Body of pancreas (tissue), 4 donors: ENCODE results near the gene FOSB. TPM values are rescaled to one million over a fixed set of nuclear protein-coding genes. Genes with fewer than 3 reads are reported as not detected.

ENCODE experiments used
- ATAC-seq: fragments of 150-250 bp; one replicate; pipeline ENCODE4 v1.9.1; 2016
- DNase-seq, 4 donors: peaks; one replicate each; pipeline ENCODE4 v3.0.0-alpha.2; 2019
- H3K27ac ChIP-seq, 4 donors: fragments of 200-600 bp; sonication (generic); 1 replicate in 3 of 4; 2 replicates in 1 of 4; pipeline versions ENCODE4 v1.5.1 to v1.6.1; 2016 to 2019; ENCODE audit warnings: mild to moderate bottlenecking in 1 of 4, mixed read lengths in 1 of 4, moderate library complexity in 1 of 4
- H3K27me3 ChIP-seq, 2 donors: fragments of 200-600 bp; sonication (generic); one replicate each; pipeline ENCODE4 v1.6.0; 2016; ENCODE audit warnings: mild to moderate bottlenecking in 1 of 2
- H3K36me3 ChIP-seq, 2 donors: fragments of 200-600 bp; sonication (generic); replicated peaks in 1 of 2; 2 replicates each; pipeline ENCODE4 v1.5.1; 2016; ENCODE audit warnings: low read depth in 2 of 2; ENCODE audit not compliant: insufficient read depth in 1 of 2
- H3K4me1 ChIP-seq: fragments of 200-600 bp; sonication (generic); one replicate; pipeline ENCODE4 v1.6.0; 2016
- H3K4me3 ChIP-seq, 2 donors: fragments of 200-600 bp; sonication (generic); 1 replicate in 1 of 2; 2 replicates in 1 of 2; pipeline ENCODE4 v1.5.1; 2016 to 2019
- H3K9me3 ChIP-seq, 3 donors: fragments of 200-600 bp; sonication (generic); 1 replicate in 2 of 3; 2 replicates in 1 of 3; pipeline ENCODE4 v1.5.1; 2016
- POLR2A ChIP-seq, 3 donors: fragments of 450-650 bp; IDR thresholded peaks; one replicate each; pipeline ENCODE4 v1.6.1; 2016; ENCODE audit warnings: antibody characterized with exemption in 3 of 3, mild to moderate bottlenecking in 2 of 3
- WGBS, 2 donors: methylation state at CpG; one replicate each; pipeline ENCODE4 v1.1.5; 2017; 5-methylcytosine and 5-hydroxymethylcytosine counted together
- intact Hi-C: fragments of 100-400 bp; cut with DNase I; formaldehyde crosslinking; loops from one replicate; pipeline ENCODE4 v1.15.1; 2023
- total RNA-seq, 2 donors: library from RNA; depleted of rRNA; stranded (reverse); fragments of >200 nt; gene quantifications; one replicate each; pipeline ENCODE4 v1.1.0, GENCODE V29; 2016
- TF ChIP-seq, protein P1 (sequence below), 7 experiments: fragments of 450-650 bp in 4 of 7; fragments of 200-600 bp in 3 of 7; sonication (generic) in 3 of 7; IDR thresholded peaks; one replicate each; pipeline ENCODE4 v1.5.1; 2016 to 2019; ENCODE audit warnings: antibody characterized with exemption in 7 of 7

FOSB gene
- total RNA-seq, 2 donors from 2014 or later = 4.2 to 84.7 TPM

DNA sequence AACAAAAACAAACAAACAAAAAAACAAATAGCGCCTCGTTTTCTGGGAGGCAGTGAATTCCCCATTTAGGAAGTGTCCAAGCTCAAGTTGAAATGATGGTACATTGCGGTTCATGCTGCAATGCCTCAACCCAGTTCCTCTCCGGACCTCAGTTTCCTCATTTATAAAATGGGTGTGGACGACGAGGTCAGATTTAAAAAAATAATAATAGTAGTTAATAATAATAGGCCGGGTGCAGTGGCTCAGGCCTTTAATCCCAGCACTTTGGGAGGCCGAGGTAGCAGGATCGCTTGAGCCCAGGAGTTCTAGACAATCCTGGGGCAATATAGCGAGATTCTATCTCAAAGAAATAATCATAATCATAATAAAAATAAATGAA lies 28.6 kb upstream of the FOSB start:
- H3K36me3 ChIP-seq = no peaks in the 10 kb centered on the region
- H3K4me3 ChIP-seq = peak overlapping the region in 1 of 2 donors; percentile 63
- 24 to 25% methylated on average over 10 of the region's 10 CpGs for WGBS, 2 donors
- peak overlapping the region in 3 of 4 donors; percentile 87 to 91 (median 90) for H3K27ac ChIP-seq
- H3K4me1 ChIP-seq = peaks cover 17% of the 10 kb centered on the region
- no peaks in the 10 kb centered on the region for H3K27me3 ChIP-seq
- TF ChIP-seq, protein P1, sequence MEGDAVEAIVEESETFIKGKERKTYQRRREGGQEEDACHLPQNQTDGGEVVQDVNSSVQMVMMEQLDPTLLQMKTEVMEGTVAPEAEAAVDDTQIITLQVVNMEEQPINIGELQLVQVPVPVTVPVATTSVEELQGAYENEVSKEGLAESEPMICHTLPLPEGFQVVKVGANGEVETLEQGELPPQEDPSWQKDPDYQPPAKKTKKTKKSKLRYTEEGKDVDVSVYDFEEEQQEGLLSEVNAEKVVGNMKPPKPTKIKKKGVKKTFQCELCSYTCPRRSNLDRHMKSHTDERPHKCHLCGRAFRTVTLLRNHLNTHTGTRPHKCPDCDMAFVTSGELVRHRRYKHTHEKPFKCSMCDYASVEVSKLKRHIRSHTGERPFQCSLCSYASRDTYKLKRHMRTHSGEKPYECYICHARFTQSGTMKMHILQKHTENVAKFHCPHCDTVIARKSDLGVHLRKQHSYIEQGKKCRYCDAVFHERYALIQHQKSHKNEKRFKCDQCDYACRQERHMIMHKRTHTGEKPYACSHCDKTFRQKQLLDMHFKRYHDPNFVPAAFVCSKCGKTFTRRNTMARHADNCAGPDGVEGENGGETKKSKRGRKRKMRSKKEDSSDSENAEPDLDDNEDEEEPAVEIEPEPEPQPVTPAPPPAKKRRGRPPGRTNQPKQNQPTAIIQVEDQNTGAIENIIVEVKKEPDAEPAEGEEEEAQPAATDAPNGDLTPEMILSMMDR (IDR thresholded peaks at IDR 0.05) = no peak
- TF ChIP-seq POLR2A (IDR thresholded peaks at IDR 0.05) = no peak
- ATAC-seq (no peak), DNase-seq (no peak)
- H3K9me3 ChIP-seq = no peaks in the 10 kb centered on the region
- intact Hi-C loops = loop anchor here (5.0 kb wide), 1 partner anchor 43 kb away; no protein-coding TSS in a partner anchor

DNA sequence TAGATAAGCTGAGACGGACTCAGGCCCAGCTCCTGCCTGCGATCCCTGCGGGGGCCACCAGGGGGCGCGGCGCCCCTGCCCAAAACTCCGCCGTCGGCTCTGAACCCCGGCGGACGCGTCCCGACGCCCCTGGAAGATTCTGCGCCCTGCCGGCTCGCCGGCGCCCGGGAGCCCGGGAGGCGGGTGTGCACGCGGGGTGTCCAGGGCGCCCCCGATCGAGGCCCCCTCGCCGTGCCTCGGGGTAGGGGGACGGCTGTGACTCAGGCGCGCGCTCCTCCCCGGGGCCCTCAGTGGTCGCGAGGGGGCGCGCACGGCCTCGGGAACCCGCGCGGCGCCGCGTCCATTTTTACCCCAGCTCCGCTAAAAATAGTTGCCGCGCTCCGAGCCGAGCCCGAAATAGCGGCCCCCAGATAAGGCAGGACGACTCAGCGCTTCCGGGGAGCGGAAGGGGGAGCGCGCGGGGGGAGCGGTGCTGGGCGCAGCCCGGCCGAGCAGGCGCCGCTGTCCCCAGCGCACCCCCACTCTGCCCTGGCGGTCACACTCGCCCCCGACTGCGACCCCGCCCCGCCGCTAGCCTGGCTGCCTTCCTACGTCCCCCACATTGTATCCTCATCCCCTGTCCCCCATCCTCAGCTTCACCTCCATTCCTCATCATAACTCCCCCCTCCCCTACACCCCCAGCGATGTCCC lies 28.1 kb upstream of the FOSB start:
- DNase-seq = peak; percentile 78 to 85 (median 82)
- peaks cover 23% of the 10 kb centered on the region for H3K4me1 ChIP-seq
- no peaks in the 10 kb centered on the region for H3K9me3 ChIP-seq
- peak overlapping the region; percentile 63 to 91 (median 88) for H3K27ac ChIP-seq
- peak; percentile 57 for ATAC-seq
- TF ChIP-seq, protein P1 (IDR thresholded peaks at IDR 0.05) = peak; percentile 96 to 100 (median 98)
- peak in 2 of 3 donors; percentile 5 to 27 for TF ChIP-seq POLR2A (IDR thresholded peaks at IDR 0.05)
- H3K27me3 ChIP-seq = no peaks in the 10 kb centered on the region
- intact Hi-C loops = loop anchor here (5.0 kb wide), 1 partner anchor 43 kb away; no protein-coding TSS in a partner anchor
- peak overlapping the region; percentile 30 to 63 for H3K4me3 ChIP-seq
- no peaks in the 10 kb centered on the region for H3K36me3 ChIP-seq
- 1% methylated on average over 20 to 53 of the region's 78 CpGs for WGBS, 2 donors

DNA sequence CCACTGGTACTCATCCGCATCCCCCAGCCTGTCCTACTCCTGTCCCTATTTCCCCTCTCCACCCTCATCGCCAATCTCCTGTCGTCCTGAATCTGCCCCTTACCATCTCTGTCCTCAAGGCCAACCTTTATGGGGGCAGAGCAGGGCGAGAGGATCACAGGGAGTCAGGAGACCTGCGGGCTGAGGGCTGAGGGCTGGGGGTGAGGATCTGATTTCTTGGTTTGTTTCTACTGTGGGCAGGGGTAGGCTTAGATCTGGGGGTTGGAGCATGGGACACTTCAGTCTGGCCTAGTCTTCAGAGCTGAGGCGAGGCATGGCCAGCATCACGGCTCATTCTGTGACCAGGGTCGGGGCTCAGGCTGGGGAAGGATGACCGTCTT lies 27.5 kb upstream of the FOSB start:
- peak overlapping the region; percentile 63 to 91 (median 88) for H3K27ac ChIP-seq
- no peaks in the 10 kb centered on the region for H3K9me3 ChIP-seq
- H3K36me3 ChIP-seq = no peaks in the 10 kb centered on the region
- TF ChIP-seq POLR2A (IDR thresholded peaks at IDR 0.05) = no peak
- TF ChIP-seq, protein P1 (IDR thresholded peaks at IDR 0.05) = no peak
- peaks cover 27% of the 10 kb centered on the region for H3K4me1 ChIP-seq
- ATAC-seq (no peak), DNase-seq (no peak)
- H3K27me3 ChIP-seq = no peaks in the 10 kb centered on the region
- no peak overlapping the region for H3K4me3 ChIP-seq
- 47 to 68% methylated on average over 5 to 9 of the region's 9 CpGs for WGBS, 2 donors
- intact Hi-C loops = no loop called here

DNA sequence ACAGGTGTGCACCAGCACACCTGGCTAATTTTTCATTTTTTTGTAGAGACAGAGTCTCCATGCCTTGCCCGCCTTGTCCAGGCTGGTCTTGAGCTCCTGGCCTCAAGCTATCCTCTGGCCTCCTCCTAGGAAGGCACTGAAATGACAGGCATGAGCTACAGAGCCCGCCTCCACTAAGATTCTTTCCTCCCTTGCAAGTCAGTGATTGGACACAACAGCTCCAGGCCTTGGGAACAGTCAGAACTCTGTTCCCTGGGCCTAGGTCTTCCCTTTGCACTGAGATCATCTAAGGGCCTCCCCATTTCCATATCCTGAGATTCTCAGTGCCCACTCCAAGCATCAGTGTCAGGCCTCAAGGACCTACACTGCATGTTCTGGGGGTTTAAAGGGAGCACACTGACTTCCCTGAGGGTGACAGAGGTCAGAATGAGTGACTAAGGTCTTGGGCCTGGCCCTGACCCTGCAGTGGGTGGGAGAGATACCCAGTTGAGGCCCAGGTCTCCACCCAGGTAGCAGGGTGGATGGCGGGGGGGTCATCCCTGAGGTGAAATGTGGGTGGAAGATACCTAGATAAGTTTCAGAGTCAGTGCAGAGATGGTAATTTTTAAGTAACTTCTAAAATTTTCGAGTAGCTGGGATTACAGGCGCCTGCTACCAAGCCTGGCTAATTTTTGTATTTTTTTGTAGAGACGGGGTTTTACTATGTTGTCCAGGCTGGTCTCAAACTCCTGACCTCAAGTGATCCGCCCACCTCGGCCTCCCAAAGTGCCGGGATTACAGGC lies 26.7 kb upstream of the FOSB start:
- no peak overlapping the region for H3K4me3 ChIP-seq
- no peak for TF ChIP-seq POLR2A (IDR thresholded peaks at IDR 0.05)
- no peak overlapping the region for H3K27ac ChIP-seq
- no peaks in the 10 kb centered on the region for H3K36me3 ChIP-seq
- H3K27me3 ChIP-seq = no peaks in the 10 kb centered on the region
- WGBS, 2 donors = 80 to 89% methylated on average over 8 to 9 of the region's 9 CpGs
- ATAC-seq = no peak
- peaks cover 27% of the 10 kb centered on the region for H3K4me1 ChIP-seq
- no peak for DNase-seq
- H3K9me3 ChIP-seq = no peaks in the 10 kb centered on the region
- intact Hi-C loops = no loop called here

DNA sequence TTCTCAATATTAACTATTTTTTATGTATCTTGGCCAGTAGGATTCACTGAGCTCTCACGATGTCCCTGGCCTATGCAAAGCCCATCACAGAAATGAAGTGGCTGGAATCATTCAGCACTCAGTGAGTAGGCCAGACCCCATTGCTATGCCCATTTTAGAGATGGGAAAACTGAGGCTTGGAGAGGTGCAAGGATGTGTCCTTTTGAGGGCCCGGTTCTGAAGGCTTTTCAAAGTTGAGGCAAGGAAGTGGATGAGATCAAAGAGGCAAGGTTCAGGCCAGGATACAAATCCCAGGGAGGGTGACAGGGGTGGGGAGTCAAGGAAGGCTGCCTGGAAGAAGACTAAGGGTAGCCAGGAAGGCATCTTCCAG lies 25.4 kb upstream of the FOSB start:
- peaks cover 27% of the 10 kb centered on the region for H3K4me1 ChIP-seq
- no peaks in the 10 kb centered on the region for H3K9me3 ChIP-seq
- no peak for ATAC-seq
- H3K4me3 ChIP-seq = no peak overlapping the region
- H3K27me3 ChIP-seq = no peaks in the 10 kb centered on the region
- intact Hi-C loops = no loop called here
- WGBS, 2 donors = 65 to 66% methylated on average over 2 of the region's 2 CpGs
- no peaks in the 10 kb centered on the region for H3K36me3 ChIP-seq
- peak overlapping the region in 2 of 4 donors; percentile 89 to 92 for H3K27ac ChIP-seq
- TF ChIP-seq, protein P1 (IDR thresholded peaks at IDR 0.05) = no peak
- TF ChIP-seq POLR2A (IDR thresholded peaks at IDR 0.05) = no peak
- DNase-seq = no peak
